ENCODE data around the gene PALLD.

DNA sequence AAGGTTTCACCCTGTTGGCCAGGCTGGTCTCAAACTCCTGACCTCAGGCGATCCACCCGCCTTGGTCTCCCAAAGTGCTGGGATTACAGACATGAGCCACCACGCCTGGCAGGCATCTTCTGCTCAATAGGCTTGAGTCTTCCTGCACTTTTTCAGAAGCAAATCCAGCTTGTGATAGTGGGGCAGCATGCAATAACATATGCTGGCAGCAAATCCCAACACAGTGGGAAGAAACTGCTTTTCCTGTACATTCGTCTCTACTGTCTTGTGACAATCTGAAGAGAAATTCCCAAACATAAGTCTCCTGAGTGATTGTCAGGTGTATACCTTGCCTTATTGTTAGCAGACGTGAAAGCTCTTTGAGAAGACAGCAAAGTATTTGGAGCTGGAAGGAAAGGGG lies 145.7 kb downstream of the PALLD start:
- TF ChIP-seq CTCF (IDR thresholded peaks at IDR 0.05) (no peak), EZH2 (IDR thresholded peaks at IDR 0.05) (no peak)
